ENCODE measurements around the gene MAOB.

Gene MAOB

DNA sequence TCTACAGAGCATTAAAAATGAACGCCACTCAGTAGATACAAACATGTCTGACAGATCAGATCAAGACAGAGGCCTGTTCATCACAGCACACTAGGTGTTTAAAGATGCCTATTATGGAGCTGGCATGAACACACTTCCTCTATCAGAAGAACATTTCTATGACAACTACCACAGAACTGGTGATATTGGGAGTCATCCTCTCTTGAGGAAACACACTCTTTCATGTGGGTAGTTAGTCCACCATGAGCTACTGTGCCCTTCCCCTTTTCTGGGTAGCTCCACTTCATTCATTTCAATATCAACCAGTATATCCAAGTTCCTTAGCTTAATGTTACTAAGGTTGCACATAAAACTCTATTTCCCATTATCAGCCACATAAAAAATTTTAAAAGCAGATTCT is 46.7 kb downstream of the MAOB start:
- H3K27me3 ChIP-seq (ENCODE audit: control insufficient read depth, insufficient read depth, low read length): no peaks in the 10 kb centered on the region
- H3K4me1 ChIP-seq (ENCODE audit: control insufficient read depth, insufficient read depth, low read length): no peaks in the 10 kb centered on the region
- no peaks in the 10 kb centered on the region for H3K36me3 ChIP-seq (ENCODE audit: control insufficient read depth, insufficient read depth, low read length)
- H3K27ac ChIP-seq (ENCODE audit: low read length): no peak overlapping the region
- WGBS (ENCODE audit: insufficient coverage, insufficient read length): no CpG with 5 or more reads among the region's 1 CpG
- no peaks in the 10 kb centered on the region for H3K9me3 ChIP-seq (ENCODE audit: control insufficient read depth, insufficient read depth, low read length)
- no peak overlapping the region for H3K4me3 ChIP-seq (ENCODE audit: low read length)
- DNase-seq (ENCODE audit: low read depth, low spot score): no peak

DNA sequence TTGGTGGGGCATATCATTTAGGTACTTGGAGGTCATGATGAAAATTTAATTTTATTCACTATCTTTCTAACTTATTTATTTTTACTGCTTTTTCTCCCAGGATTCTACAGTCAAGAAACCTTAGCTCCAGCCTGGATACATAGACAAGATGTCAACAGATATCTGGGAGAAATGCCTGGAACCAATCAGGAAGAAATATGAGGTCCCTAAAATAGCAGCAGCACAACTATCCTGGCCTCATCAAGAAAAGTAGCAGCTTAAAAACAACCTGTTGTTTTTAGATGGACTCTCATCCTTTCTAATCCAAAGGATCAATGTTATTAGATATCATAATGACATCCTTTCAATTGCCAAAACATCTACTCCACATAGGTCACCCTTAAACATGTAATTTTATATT is 54.5 kb downstream of the MAOB start:
- no peaks in the 10 kb centered on the region for H3K27me3 ChIP-seq (ENCODE audit: control insufficient read depth, insufficient read depth, low read length)
- DNase-seq (ENCODE audit: low read depth, low spot score): no peak
- H3K9me3 ChIP-seq (ENCODE audit: control insufficient read depth, insufficient read depth, low read length): no peaks in the 10 kb centered on the region
- no peaks in the 10 kb centered on the region for H3K4me1 ChIP-seq (ENCODE audit: control insufficient read depth, insufficient read depth, low read length)
- no peak overlapping the region for H3K27ac ChIP-seq (ENCODE audit: low read length)
- H3K4me3 ChIP-seq (ENCODE audit: low read length): no peak overlapping the region
- no peaks in the 10 kb centered on the region for H3K36me3 ChIP-seq (ENCODE audit: control insufficient read depth, insufficient read depth, low read length)

DNA sequence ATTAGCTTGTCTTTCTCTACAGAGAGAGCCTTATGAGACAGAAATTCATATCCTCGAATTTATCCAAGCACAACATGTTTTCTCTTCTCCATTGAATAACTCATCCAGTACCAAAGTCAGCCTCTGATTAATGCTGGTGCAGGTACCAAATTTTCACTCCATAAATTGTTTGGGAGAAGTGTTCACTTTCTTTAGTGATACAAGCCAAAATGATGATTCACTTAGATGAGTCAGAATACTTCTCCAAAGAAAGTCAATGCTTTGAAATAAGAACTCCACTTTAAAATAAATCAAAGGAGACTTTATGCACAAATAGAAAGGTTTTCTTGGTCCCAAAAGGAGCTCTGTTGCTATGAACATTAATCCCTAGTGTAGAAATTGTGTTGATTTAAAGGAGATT is 60.2 kb downstream of the MAOB start:
- Histone ChIP-seq H3K27me3 (ENCODE audit: control insufficient read depth, insufficient read depth, low read length) (no peaks in the 10 kb centered on the region), H3K36me3 (ENCODE audit: control insufficient read depth, insufficient read depth, low read length) (no peaks in the 10 kb centered on the region), H3K9me3 (ENCODE audit: control insufficient read depth, insufficient read depth, low read length) (no peaks in the 10 kb centered on the region), H3K4me1 (ENCODE audit: control insufficient read depth, insufficient read depth, low read length) (no peaks in the 10 kb centered on the region), H3K4me3 (ENCODE audit: low read length) (no peak overlapping the region), H3K27ac (ENCODE audit: low read length) (no peak overlapping the region)
- WGBS (ENCODE audit: insufficient coverage, insufficient read length): no CpG with 5 or more reads among the region's 1 CpG
- no peak for DNase-seq (ENCODE audit: low read depth, low spot score)

DNA sequence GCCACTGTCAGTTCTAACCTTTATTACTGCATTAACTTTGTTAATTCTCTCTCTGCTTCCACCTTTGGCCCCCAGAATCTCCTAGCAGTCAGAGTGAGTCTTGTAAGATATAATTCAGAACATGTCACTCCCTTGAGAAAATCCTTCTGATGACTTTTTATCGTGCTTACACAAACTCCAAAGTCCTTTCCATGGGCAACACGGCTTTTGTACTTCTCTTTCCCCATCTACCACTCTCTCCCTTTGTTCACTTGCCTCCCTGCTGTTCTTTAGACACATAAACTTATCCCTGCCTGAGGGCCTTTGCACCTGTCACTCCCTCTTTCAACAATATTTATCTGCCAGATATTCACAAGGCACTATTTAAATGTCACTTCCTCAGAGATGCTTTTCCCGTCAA is 64.8 kb downstream of the MAOB start:
- WGBS (ENCODE audit: insufficient coverage, insufficient read length): no CpG with 5 or more reads among the region's 3 CpGs
- DNase-seq (ENCODE audit: low read depth, low spot score): no peak
- Histone ChIP-seq H3K4me1 (ENCODE audit: control insufficient read depth, insufficient read depth, low read length) (no peaks in the 10 kb centered on the region), H3K36me3 (ENCODE audit: control insufficient read depth, insufficient read depth, low read length) (no peaks in the 10 kb centered on the region), H3K27me3 (ENCODE audit: control insufficient read depth, insufficient read depth, low read length) (no peaks in the 10 kb centered on the region), H3K27ac (ENCODE audit: low read length) (no peak overlapping the region), H3K4me3 (ENCODE audit: low read length) (no peak overlapping the region), H3K9me3 (ENCODE audit: control insufficient read depth, insufficient read depth, low read length) (no peaks in the 10 kb centered on the region)

DNA sequence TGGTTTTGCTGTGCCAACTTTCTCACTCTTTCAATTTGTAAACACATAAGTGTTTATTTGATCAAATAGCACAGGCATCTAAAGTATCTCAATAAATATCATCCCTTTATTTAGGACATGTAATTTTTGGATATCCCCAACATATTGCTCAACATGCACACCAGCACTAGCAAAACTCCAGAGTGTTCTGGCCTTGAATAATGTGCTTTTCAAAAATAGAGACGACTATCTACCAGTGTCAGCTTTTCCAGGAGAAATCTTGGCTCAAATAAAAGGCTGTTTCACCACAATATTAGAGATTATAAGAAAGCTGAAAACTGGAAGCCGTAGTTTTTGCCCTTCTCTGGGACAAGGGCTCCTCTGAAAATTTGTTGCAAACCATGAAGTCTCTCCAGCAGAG is 67.0 kb downstream of the MAOB start:
- H3K27ac ChIP-seq (ENCODE audit: low read length): no peak overlapping the region
- H3K36me3 ChIP-seq (ENCODE audit: control insufficient read depth, insufficient read depth, low read length): no peaks in the 10 kb centered on the region
- H3K27me3 ChIP-seq (ENCODE audit: control insufficient read depth, insufficient read depth, low read length): no peaks in the 10 kb centered on the region
- DNase-seq (ENCODE audit: low read depth, low spot score): no peak
- no peaks in the 10 kb centered on the region for H3K4me1 ChIP-seq (ENCODE audit: control insufficient read depth, insufficient read depth, low read length)
- H3K4me3 ChIP-seq (ENCODE audit: low read length): no peak overlapping the region
- H3K9me3 ChIP-seq (ENCODE audit: control insufficient read depth, insufficient read depth, low read length): no peaks in the 10 kb centered on the region
- no CpG with 5 or more reads among the region's 2 CpGs for WGBS (ENCODE audit: insufficient coverage, insufficient read length)

DNA sequence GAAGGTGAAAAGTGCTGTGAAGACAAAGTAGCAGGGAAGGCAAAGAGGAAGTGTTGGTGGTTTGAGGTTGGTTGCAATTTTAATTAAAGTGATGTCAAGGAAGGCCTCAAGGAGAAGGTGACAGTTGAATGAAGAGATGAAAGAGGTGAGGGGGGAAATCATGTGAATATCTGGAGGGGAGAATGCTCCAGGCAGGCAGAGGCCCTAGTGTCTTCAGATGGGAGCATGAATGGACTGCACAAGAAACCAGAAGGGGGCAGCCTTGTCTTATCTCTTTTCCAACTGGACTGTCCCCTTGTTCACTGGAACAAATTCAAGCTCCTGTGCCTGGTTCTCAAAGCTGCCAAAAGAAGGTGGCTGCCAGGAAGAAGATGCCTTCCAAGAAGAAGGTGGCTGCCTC is 68.4 kb downstream of the MAOB start:
- Histone ChIP-seq H3K27ac (ENCODE audit: low read length) (no peak overlapping the region), H3K36me3 (ENCODE audit: control insufficient read depth, insufficient read depth, low read length) (no peaks in the 10 kb centered on the region), H3K9me3 (ENCODE audit: control insufficient read depth, insufficient read depth, low read length) (no peaks in the 10 kb centered on the region), H3K4me1 (ENCODE audit: control insufficient read depth, insufficient read depth, low read length) (no peaks in the 10 kb centered on the region), H3K27me3 (ENCODE audit: control insufficient read depth, insufficient read depth, low read length) (no peaks in the 10 kb centered on the region), H3K4me3 (ENCODE audit: low read length) (no peak overlapping the region)
- DNase-seq (ENCODE audit: low read depth, low spot score): peak; percentile 20

DNA sequence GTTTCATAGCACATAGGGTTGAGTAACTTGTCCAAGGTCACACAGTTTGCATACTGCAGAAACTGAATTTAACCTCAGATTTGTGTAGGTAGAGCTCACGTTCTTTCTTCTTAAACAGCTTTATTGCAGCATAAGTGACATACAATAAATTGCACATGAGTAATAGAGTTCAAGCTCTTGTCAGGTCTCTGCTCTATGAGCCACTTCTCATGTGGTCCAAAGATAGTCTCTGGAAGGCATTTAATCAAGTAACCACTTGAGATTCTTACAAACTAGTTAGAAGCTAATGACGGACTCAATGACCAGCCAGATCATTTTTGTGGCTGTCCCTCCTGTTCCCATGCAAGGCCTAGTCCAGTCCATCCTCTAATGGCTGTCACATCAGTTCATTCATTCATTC is 68.9 kb downstream of the MAOB start:
- Histone ChIP-seq H3K4me3 (ENCODE audit: low read length) (no peak overlapping the region), H3K27ac (ENCODE audit: low read length) (no peak overlapping the region), H3K9me3 (ENCODE audit: control insufficient read depth, insufficient read depth, low read length) (no peaks in the 10 kb centered on the region), H3K27me3 (ENCODE audit: control insufficient read depth, insufficient read depth, low read length) (no peaks in the 10 kb centered on the region), H3K36me3 (ENCODE audit: control insufficient read depth, insufficient read depth, low read length) (no peaks in the 10 kb centered on the region), H3K4me1 (ENCODE audit: control insufficient read depth, insufficient read depth, low read length) (no peaks in the 10 kb centered on the region)
- WGBS (ENCODE audit: insufficient coverage, insufficient read length): no CpG with 5 or more reads among the region's 2 CpGs
- DNase-seq (ENCODE audit: low read depth, low spot score): no peak

DNA sequence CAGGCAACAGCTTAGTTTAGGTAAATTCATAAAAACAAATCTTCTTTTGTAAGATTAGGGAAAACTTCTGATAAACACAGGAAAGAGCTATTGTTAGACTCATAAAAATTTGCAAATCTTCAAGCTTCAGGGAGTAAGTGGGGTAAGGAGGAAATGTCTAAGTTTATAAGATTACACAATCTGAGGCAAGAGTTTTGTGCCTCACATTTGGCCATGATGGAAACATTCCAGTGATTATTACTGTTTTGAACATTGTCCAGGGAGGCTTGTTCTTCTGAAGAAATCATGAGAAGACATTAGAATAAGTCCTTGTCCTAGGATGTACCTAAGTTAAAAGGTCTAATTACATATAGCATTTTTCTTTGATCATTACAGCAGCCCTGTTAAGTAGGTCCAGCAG is 72.8 kb downstream of the MAOB start:
- Histone ChIP-seq H3K4me1 (ENCODE audit: control insufficient read depth, insufficient read depth, low read length) (no peaks in the 10 kb centered on the region), H3K36me3 (ENCODE audit: control insufficient read depth, insufficient read depth, low read length) (no peaks in the 10 kb centered on the region), H3K27me3 (ENCODE audit: control insufficient read depth, insufficient read depth, low read length) (no peaks in the 10 kb centered on the region), H3K4me3 (ENCODE audit: low read length) (no peak overlapping the region), H3K9me3 (ENCODE audit: control insufficient read depth, insufficient read depth, low read length) (no peaks in the 10 kb centered on the region), H3K27ac (ENCODE audit: low read length) (no peak overlapping the region)
- no peak for DNase-seq (ENCODE audit: low read depth, low spot score)

DNA sequence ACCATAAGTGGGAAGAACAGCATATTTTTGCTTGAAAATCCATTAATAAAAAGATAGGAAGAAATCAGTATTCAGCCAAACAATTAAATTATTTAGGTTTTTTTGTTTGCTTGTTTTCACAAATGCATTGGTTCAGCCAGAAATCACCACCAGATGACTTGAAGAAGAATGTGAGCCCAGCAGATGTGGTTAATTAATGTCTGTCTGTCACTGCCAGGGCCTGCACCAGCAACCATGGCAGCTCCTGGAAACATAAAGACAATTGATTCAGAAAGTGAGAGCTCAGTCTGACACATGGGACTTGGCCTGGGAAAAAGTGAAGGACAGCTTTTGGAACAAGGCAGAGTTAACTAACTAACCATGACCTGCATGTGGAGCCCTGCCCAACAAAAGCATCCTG is 74.0 kb downstream of the MAOB start:
- Histone ChIP-seq H3K27me3 (ENCODE audit: control insufficient read depth, insufficient read depth, low read length) (no peaks in the 10 kb centered on the region), H3K9me3 (ENCODE audit: control insufficient read depth, insufficient read depth, low read length) (no peaks in the 10 kb centered on the region), H3K27ac (ENCODE audit: low read length) (no peak overlapping the region), H3K4me3 (ENCODE audit: low read length) (no peak overlapping the region), H3K36me3 (ENCODE audit: control insufficient read depth, insufficient read depth, low read length) (no peaks in the 10 kb centered on the region), H3K4me1 (ENCODE audit: control insufficient read depth, insufficient read depth, low read length) (no peaks in the 10 kb centered on the region)
- no peak for DNase-seq (ENCODE audit: low read depth, low spot score)

DNA sequence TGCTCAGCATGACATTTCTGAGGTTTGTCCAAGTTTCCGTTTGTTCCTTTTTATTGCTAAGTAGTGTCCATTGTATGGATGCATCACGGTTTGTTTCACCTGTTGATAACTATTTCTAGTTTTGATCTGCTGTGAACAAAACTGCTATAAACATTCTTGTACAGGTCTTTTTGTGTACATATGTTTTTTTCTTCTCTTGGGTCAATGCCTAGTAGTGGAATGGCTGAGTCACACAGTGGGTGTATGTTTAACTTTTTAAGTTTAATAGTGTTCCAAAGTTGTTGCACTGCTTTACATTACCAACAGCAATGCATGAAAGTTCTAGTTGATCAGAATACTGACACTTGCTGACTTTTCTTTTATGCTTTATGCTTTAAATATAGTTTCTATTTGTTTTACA is 76.7 kb downstream of the MAOB start:
- Histone ChIP-seq H3K36me3 (ENCODE audit: control insufficient read depth, insufficient read depth, low read length) (no peaks in the 10 kb centered on the region), H3K9me3 (ENCODE audit: control insufficient read depth, insufficient read depth, low read length) (no peaks in the 10 kb centered on the region), H3K27ac (ENCODE audit: low read length) (no peak overlapping the region), H3K4me3 (ENCODE audit: low read length) (no peak overlapping the region), H3K27me3 (ENCODE audit: control insufficient read depth, insufficient read depth, low read length) (no peaks in the 10 kb centered on the region), H3K4me1 (ENCODE audit: control insufficient read depth, insufficient read depth, low read length) (no peaks in the 10 kb centered on the region)
- DNase-seq (ENCODE audit: low read depth, low spot score): no peak
- no CpG with 5 or more reads among the region's 2 CpGs for WGBS (ENCODE audit: insufficient coverage, insufficient read length)

DNA sequence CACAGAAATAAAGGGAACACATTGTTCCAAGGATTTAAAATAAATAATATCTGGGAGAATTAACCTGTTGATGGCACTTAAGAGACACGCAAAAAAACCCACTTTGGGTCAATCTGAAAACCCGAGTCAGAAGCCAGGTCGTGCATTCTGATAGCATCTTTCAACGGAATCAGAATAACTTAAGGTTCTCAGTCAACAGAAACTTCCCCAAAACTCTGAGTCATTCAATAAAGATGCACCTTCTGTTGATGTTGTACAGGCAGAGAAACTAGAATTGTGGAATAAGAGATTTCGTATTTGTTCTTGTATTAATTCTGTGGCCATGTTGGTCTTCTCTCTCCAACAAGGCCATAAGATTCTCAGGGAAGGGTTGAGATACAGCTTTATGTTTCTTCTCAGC is 78.2 kb downstream of the MAOB start:
- Histone ChIP-seq H3K27me3 (ENCODE audit: control insufficient read depth, insufficient read depth, low read length) (no peaks in the 10 kb centered on the region), H3K4me3 (ENCODE audit: low read length) (no peak overlapping the region), H3K36me3 (ENCODE audit: control insufficient read depth, insufficient read depth, low read length) (no peaks in the 10 kb centered on the region), H3K4me1 (ENCODE audit: control insufficient read depth, insufficient read depth, low read length) (no peaks in the 10 kb centered on the region), H3K9me3 (ENCODE audit: control insufficient read depth, insufficient read depth, low read length) (no peaks in the 10 kb centered on the region), H3K27ac (ENCODE audit: low read length) (no peak overlapping the region)
- DNase-seq (ENCODE audit: low read depth, low spot score): no peak
- no CpG with 5 or more reads among the region's 5 CpGs for WGBS (ENCODE audit: insufficient coverage, insufficient read length)

Data from iPS DF 6.9 (cell line).